NB4 (cell line): Measurements from ENCODE around the gene PODXL.

ENCODE experiments used
- MYC ChIP-seq: IDR thresholded peaks from 2 replicates; pipeline ENCODE4 v1.6.1; 2011; ENCODE audit warnings: low read depth, low read length
- POLR2A ChIP-seq: IDR thresholded peaks from 2 replicates; pipeline ENCODE4 v1.6.1; 2011; ENCODE audit warnings: mild to moderate bottlenecking; ENCODE audit not compliant: insufficient read length; ENCODE audit errors: extremely low read depth
- TF ChIP-seq, protein P1 (sequence below): IDR thresholded peaks from one replicate; pipeline ENCODE4 v1.5.1; 2012; ENCODE audit warnings: low read depth, low read length

DNA sequence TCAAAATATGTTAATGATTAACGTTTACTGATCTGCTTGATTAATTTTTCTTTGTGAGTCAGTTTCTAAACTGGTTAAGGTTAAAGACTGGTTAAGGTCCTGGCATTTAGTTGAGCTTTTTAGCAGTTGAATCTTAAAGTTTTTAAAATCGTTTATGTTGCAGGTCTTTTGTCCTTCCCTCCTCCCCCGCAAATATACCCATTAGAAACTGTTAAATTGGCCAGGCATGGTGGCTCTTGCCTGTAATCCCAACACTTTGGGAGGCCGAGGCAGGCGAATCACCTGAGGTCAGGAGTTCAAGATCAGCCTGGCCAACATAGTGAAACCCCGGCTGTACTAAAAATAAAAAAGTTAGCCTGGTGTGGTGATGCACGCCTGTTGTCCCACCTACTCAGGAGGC lies 100.9 kb downstream of the PODXL start:
- TF ChIP-seq, protein P1, sequence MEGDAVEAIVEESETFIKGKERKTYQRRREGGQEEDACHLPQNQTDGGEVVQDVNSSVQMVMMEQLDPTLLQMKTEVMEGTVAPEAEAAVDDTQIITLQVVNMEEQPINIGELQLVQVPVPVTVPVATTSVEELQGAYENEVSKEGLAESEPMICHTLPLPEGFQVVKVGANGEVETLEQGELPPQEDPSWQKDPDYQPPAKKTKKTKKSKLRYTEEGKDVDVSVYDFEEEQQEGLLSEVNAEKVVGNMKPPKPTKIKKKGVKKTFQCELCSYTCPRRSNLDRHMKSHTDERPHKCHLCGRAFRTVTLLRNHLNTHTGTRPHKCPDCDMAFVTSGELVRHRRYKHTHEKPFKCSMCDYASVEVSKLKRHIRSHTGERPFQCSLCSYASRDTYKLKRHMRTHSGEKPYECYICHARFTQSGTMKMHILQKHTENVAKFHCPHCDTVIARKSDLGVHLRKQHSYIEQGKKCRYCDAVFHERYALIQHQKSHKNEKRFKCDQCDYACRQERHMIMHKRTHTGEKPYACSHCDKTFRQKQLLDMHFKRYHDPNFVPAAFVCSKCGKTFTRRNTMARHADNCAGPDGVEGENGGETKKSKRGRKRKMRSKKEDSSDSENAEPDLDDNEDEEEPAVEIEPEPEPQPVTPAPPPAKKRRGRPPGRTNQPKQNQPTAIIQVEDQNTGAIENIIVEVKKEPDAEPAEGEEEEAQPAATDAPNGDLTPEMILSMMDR = no peak
- no peak for TF ChIP-seq POLR2A
- TF ChIP-seq MYC = no peak
